ENCODE results near the gene LCMT1. TPM values are rescaled to one million over a fixed set of nuclear protein-coding genes. Genes with fewer than 3 reads are reported as not detected.
"Not testable (repeated sequence)": the region's sequence is repeated elsewhere in the genome, so short reads cannot be mapped to it uniquely, and the experiment has no call there.

Gene LCMT1
- total RNA-seq: 10 to 100 TPM; 47.2 to 50.1 TPM

- Mint-ChIP-seq H3K27ac (peak within 1 kb of the TSS; percentile 94), H3K9me3 (no peaks in the 10 kb centered on the region), H3K4me1 (ENCODE audit: low read depth) (peaks cover 58% of the 10 kb centered on the region), H3K27me3 (no peaks in the 10 kb centered on the region), H3K4me3 (peak within 1 kb of the TSS; percentile 95), H3K36me3 (peaks cover 8% of the 10 kb centered on the region)
- CTCF ChIA-PET: interaction anchor here (1.2 to 1.8 kb wide), 5 partner anchors 15 to 114 kb away, joined by 3 to 11 read pairs (median 4); no protein-coding TSS in a partner anchor
- intact Hi-C loops (cut with micrococcal nuclease): loop anchor here (1.0 to 5.0 kb wide), 6 partner anchors 18 to 569 kb away; no protein-coding TSS in a partner anchor
- DNase-seq: peak; percentile 96
- POLR2A ChIA-PET: interaction anchor here (1.0 to 1.4 kb wide), 5 partner anchors 62 to 96 kb away, joined by 3 to 6 read pairs (median 3); partner anchors contain the start of gene ARHGAP17
These were observed at the start of gene LCMT1 for GRCh38 chr16:25111403-25112166. LCMT1 (plus strand) TSS chr16:25111742; CDS start chr16:25111884, 142 bp downstream.

- Mint-ChIP-seq H3K27me3 (no peaks in the 10 kb centered on the region), H3K4me1 (ENCODE audit: low read depth) (peaks cover 40% of the 10 kb centered on the region), H3K9me3 (no peaks in the 10 kb centered on the region), H3K36me3 (no peaks in the 10 kb centered on the region), H3K27ac (no peak overlapping the region), H3K4me3 (no peak overlapping the region)
- peak; percentile 39 for DNase-seq
- POLR2A ChIA-PET: no interaction called here
- intact Hi-C loops (cut with micrococcal nuclease): loop anchor here (10.0 kb wide), 1 partner anchor 192 kb away; the partner anchor contains the start of gene ZKSCAN2
- CTCF ChIA-PET: no interaction called here
These were observed 48.4 kb upstream of the LCMT1 start for GRCh38 chr16:25063102-25063501.

- Mint-ChIP-seq H3K36me3 (no peaks in the 10 kb centered on the region), H3K4me3 (no peak overlapping the region), H3K27ac (no peak overlapping the region), H3K9me3 (no peaks in the 10 kb centered on the region), H3K4me1 (ENCODE audit: low read depth) (peaks cover 43% of the 10 kb centered on the region), H3K27me3 (no peaks in the 10 kb centered on the region)
- intact Hi-C loops (cut with micrococcal nuclease): loop anchor here (10.0 kb wide), 1 partner anchor 191 kb away; the partner anchor contains the start of gene ZKSCAN2
- ChIA-PET POLR2A (no interaction called here), CTCF (no interaction called here)
- no peak for DNase-seq
These were observed 47.7 kb upstream of the LCMT1 start for GRCh38 chr16:25063865-25064264.

GRCh38 chr16:25064281-25064680, 47.3 kb upstream of the LCMT1 start:
- H3K9me3 Mint-ChIP-seq, H3K4me3 Mint-ChIP-seq, DNase-seq, POLR2A ChIA-PET, H3K36me3 Mint-ChIP-seq, H3K27ac Mint-ChIP-seq, H3K27me3 Mint-ChIP-seq: not testable (repeated sequence)
- intact Hi-C loops (cut with micrococcal nuclease): loop anchor here (10.0 kb wide), 1 partner anchor 191 kb away; the partner anchor contains the start of gene ZKSCAN2
- CTCF ChIA-PET: interaction anchor here (1.6 kb wide), 1 partner anchor 47 kb away, joined by 3 read pairs; the partner anchor contains the start of gene LCMT1
- H3K4me1 Mint-ChIP-seq (ENCODE audit: low read depth): peaks cover 43% of the 10 kb centered on the region

- Mint-ChIP-seq H3K9me3 (no peaks in the 10 kb centered on the region), H3K27ac (no peak overlapping the region), H3K27me3 (no peaks in the 10 kb centered on the region), H3K4me3 (no peak overlapping the region), H3K36me3 (no peaks in the 10 kb centered on the region), H3K4me1 (ENCODE audit: low read depth) (peaks cover 46% of the 10 kb centered on the region)
- DNase-seq: no peak
- CTCF ChIA-PET: interaction anchor here (1.6 kb wide), 1 partner anchor 46 kb away, joined by 3 read pairs; the partner anchor contains the start of gene LCMT1
- intact Hi-C loops (cut with micrococcal nuclease): loop anchor here (10.0 kb wide), 1 partner anchor 190 kb away; the partner anchor contains the start of gene ZKSCAN2
- POLR2A ChIA-PET: no interaction called here
These were observed 46.6 kb upstream of the LCMT1 start for GRCh38 chr16:25064937-25065336.

GRCh38 chr16:25065899-25066298, 45.6 kb upstream of the LCMT1 start:
- H3K27ac Mint-ChIP-seq: no peak overlapping the region
- CTCF ChIA-PET: interaction anchor here (0.7 to 1.6 kb wide), 2 partner anchors 10 to 46 kb away, joined by 3 read pairs; partner anchors contain the start of gene LCMT1
- peaks cover 37% of the 10 kb centered on the region for H3K4me1 Mint-ChIP-seq (ENCODE audit: low read depth)
- intact Hi-C loops (cut with micrococcal nuclease): loop anchor here (1.0 to 10.0 kb wide), 4 partner anchors 17 to 189 kb away; partner anchors contain the start of genes LCMT1 and ZKSCAN2
- H3K9me3 Mint-ChIP-seq: no peaks in the 10 kb centered on the region
- no peak for DNase-seq
- H3K4me3 Mint-ChIP-seq: no peak overlapping the region
- no peaks in the 10 kb centered on the region for H3K27me3 Mint-ChIP-seq
- POLR2A ChIA-PET: interaction anchor here (1.0 to 1.2 kb wide), 2 partner anchors 14 to 34 kb away, joined by 3 to 4 read pairs; no protein-coding TSS in a partner anchor
- no peaks in the 10 kb centered on the region for H3K36me3 Mint-ChIP-seq

GRCh38 chr16:25066426-25066746, 45.2 kb upstream of the LCMT1 start:
- ChIA-PET POLR2A (interaction anchor here (1.0 to 1.5 kb wide), 5 partner anchors 15 to 41 kb away, joined by 3 to 8 read pairs (median 4); no protein-coding TSS in a partner anchor), CTCF (interaction anchor here (1.2 to 1.4 kb wide), 2 partner anchors 15 to 17 kb away, joined by 3 to 5 read pairs; no protein-coding TSS in a partner anchor)
- DNase-seq: no peak
- Mint-ChIP-seq H3K9me3 (no peaks in the 10 kb centered on the region), H3K4me3 (peak overlapping the region; percentile 71), H3K27me3 (no peaks in the 10 kb centered on the region), H3K27ac (peak overlapping the region; percentile 77), H3K4me1 (ENCODE audit: low read depth) (peaks cover 33% of the 10 kb centered on the region), H3K36me3 (no peaks in the 10 kb centered on the region)
- intact Hi-C loops (cut with micrococcal nuclease): loop anchor here (1.0 to 10.0 kb wide), 4 partner anchors 18 to 188 kb away; partner anchors contain the start of genes LCMT1 and ZKSCAN2

- peak overlapping the region; percentile 83 for H3K4me3 Mint-ChIP-seq
- POLR2A ChIA-PET: interaction anchor here (0.6 to 1.5 kb wide), 7 partner anchors 15 to 91 kb away, joined by 3 to 8 read pairs (median 3); no protein-coding TSS in a partner anchor
- H3K27me3 Mint-ChIP-seq: no peaks in the 10 kb centered on the region
- peak overlapping the region; percentile 77 for H3K27ac Mint-ChIP-seq
- DNase-seq: peak; percentile 92
- H3K36me3 Mint-ChIP-seq: no peaks in the 10 kb centered on the region
- CTCF ChIA-PET: interaction anchor here (0.7 to 1.4 kb wide), 4 partner anchors 15 to 158 kb away, joined by 3 to 5 read pairs (median 3); partner anchors contain the start of gene ARHGAP17
- H3K4me1 Mint-ChIP-seq (ENCODE audit: low read depth): peaks cover 27% of the 10 kb centered on the region
- intact Hi-C loops (cut with micrococcal nuclease): loop anchor here (1.0 to 10.0 kb wide), 4 partner anchors 18 to 188 kb away; partner anchors contain the start of genes LCMT1 and ZKSCAN2
- H3K9me3 Mint-ChIP-seq: no peaks in the 10 kb centered on the region
These were observed 44.6 kb upstream of the LCMT1 start for GRCh38 chr16:25066747-25067631.

- intact Hi-C loops (cut with micrococcal nuclease): no loop called here
- H3K4me3 Mint-ChIP-seq: no peak overlapping the region
- ChIA-PET POLR2A (no interaction called here), CTCF (no interaction called here)
- no peaks in the 10 kb centered on the region for H3K36me3 Mint-ChIP-seq
- no peaks in the 10 kb centered on the region for H3K9me3 Mint-ChIP-seq
- no peak overlapping the region for H3K27ac Mint-ChIP-seq
- DNase-seq: no peak
- H3K4me1 Mint-ChIP-seq (ENCODE audit: low read depth): peaks cover 3% of the 10 kb centered on the region
- no peaks in the 10 kb centered on the region for H3K27me3 Mint-ChIP-seq
These were observed 37.7 kb upstream of the LCMT1 start for GRCh38 chr16:25073854-25074253.

- no peaks in the 10 kb centered on the region for H3K36me3 Mint-ChIP-seq
- POLR2A ChIA-PET: no interaction called here
- H3K27me3 Mint-ChIP-seq: no peaks in the 10 kb centered on the region
- no peaks in the 10 kb centered on the region for H3K9me3 Mint-ChIP-seq
- no peak for DNase-seq
- H3K4me3 Mint-ChIP-seq: no peak overlapping the region
- H3K27ac Mint-ChIP-seq: no peak overlapping the region
- CTCF ChIA-PET: interaction anchor here (1.3 kb wide), 1 partner anchor 11 kb away, joined by 3 read pairs; no protein-coding TSS in a partner anchor
- H3K4me1 Mint-ChIP-seq (ENCODE audit: low read depth): no peaks in the 10 kb centered on the region
- intact Hi-C loops (cut with micrococcal nuclease): no loop called here
These were observed 33.1 kb upstream of the LCMT1 start for GRCh38 chr16:25078386-25078978.

GRCh38 chr16:25079637-25080378, 31.7 kb upstream of the LCMT1 start:
- no peaks in the 10 kb centered on the region for H3K9me3 Mint-ChIP-seq
- ChIA-PET POLR2A (no interaction called here), CTCF (no interaction called here)
- H3K27ac Mint-ChIP-seq: no peak overlapping the region
- H3K4me1 Mint-ChIP-seq (ENCODE audit: low read depth): no peaks in the 10 kb centered on the region
- DNase-seq: no peak
- intact Hi-C loops (cut with micrococcal nuclease): no loop called here
- no peaks in the 10 kb centered on the region for H3K27me3 Mint-ChIP-seq
- no peaks in the 10 kb centered on the region for H3K36me3 Mint-ChIP-seq
- H3K4me3 Mint-ChIP-seq: no peak overlapping the region
